Measurements from ENCODE around the gene TMEM145. TPM values are rescaled to one million over a fixed set of nuclear protein-coding genes. Genes with fewer than 3 reads are reported as not detected.

The TMEM145 gene
- total and polyA plus RNA-seq, 9 of the 15 experiments (the other 6 are each of a cell fraction or from before 2014, with no cell fraction given) = 0.80 to 5.5 (median 1.9) TPM; not detected in 3

DNA sequence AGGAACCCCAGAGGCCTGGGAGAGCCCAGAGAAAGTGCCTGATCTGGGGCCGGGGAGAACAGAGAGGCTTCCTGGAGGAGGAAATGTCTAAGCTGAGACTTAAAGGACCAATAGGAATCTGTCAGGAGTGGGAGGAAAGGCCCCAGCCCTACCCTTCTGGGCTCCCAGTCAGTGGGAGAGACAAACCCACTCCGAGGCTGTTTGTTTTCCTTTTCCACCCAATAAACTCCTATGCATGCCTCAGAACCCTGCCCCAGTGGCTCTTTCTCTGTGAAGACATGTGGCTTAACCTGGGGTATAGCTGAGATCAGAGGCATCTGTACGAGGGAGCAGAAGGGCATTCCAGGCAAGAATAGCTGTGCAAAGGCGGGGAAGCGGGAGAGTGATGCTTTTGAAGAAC is 14.3 kb downstream of the TMEM145 start (continued):
- TF ChIP-seq, protein P1, sequence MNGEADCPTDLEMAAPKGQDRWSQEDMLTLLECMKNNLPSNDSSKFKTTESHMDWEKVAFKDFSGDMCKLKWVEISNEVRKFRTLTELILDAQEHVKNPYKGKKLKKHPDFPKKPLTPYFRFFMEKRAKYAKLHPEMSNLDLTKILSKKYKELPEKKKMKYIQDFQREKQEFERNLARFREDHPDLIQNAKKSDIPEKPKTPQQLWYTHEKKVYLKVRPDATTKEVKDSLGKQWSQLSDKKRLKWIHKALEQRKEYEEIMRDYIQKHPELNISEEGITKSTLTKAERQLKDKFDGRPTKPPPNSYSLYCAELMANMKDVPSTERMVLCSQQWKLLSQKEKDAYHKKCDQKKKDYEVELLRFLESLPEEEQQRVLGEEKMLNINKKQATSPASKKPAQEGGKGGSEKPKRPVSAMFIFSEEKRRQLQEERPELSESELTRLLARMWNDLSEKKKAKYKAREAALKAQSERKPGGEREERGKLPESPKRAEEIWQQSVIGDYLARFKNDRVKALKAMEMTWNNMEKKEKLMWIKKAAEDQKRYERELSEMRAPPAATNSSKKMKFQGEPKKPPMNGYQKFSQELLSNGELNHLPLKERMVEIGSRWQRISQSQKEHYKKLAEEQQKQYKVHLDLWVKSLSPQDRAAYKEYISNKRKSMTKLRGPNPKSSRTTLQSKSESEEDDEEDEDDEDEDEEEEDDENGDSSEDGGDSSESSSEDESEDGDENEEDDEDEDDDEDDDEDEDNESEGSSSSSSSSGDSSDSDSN (IDR thresholded peaks at IDR 0.05; ENCODE audit: borderline replicate concordance in 1 of 2, low read depth in 2 of 2, low read length in 2 of 2) = no peak
- TF ChIP-seq CBX2 (IDR thresholded peaks at IDR 0.05; ENCODE audit: insufficient read depth, low read length, poor library complexity, severe bottlenecking) (no peak), SNRNP70 (optimal IDR thresholded peaks at IDR 0.05; ENCODE audit: low read depth, low read length) (no peak), HNRNPH1 (optimal IDR thresholded peaks at IDR 0.05; ENCODE audit: low read depth, low read length) (no peak)

GRCh38 chr19:42328106-42328505 is 15.0 kb downstream of the TMEM145 start:
- H3K9ac ChIP-seq (ENCODE audit: insufficient read depth in 1 of 2, low read depth in 2 of 2, low read length in 2 of 2) = peak overlapping the region in 1 of 2 experiments; percentile 31; a peak in 1 of 4 replicates
- H3K36me3 ChIP-seq (ENCODE audit: control insufficient read depth, insufficient read depth, low read length) = no peaks in the 10 kb centered on the region
- ChIA-PET POLR2A (interaction anchor here (0.8 to 1.5 kb wide), 2 partner anchors 26 to 246 kb away, joined by 3 read pairs; partner anchors contain the start of genes PAFAH1B3 and PRR19), CTCF (ENCODE audit: low intra/inter-chr PET ratio) (no interaction called here)
- in situ Hi-C loops (cut with MboI) = loop anchor here (10.0 kb wide), 1 partner anchor 193 kb away; the partner anchor contains the start of gene POU2F2
- no peak overlapping the region for H3K4me2 ChIP-seq (ENCODE audit: insufficient read depth, low read length)
- H3K79me2 ChIP-seq (ENCODE audit: control insufficient read depth, insufficient read depth, low read length) = peaks cover 20% of the 10 kb centered on the region
- H3K9me3 ChIP-seq (replicated peaks; ENCODE audit: control insufficient read depth, insufficient read depth, low read depth, low read length) = no peaks in the 10 kb centered on the region
- no peaks in the 10 kb centered on the region for H3K9me1 ChIP-seq (ENCODE audit: control insufficient read depth, insufficient read depth, low read length)
- no peak for FAIRE-seq
- H2AFZ ChIP-seq (ENCODE audit: low read depth, low read length) = no peak overlapping the region
- no peak overlapping the region for H3K27ac ChIP-seq (ENCODE audit: extremely low read depth, low read depth, low read length)
- DNase-seq (ENCODE audit: extremely low read depth in 1 of 4, low spot score in 3 of 4) = no peak
- no TSS peak for BruUV-seq (replicated peaks)
- 50% methylated on average over 1 of the region's 1 CpG for WGBS (ENCODE audit: insufficient coverage, low coverage, missing lambda C conversion rate)
- H3K4me3 ChIP-seq = no peak overlapping the region
- no peak for ATAC-seq
- no peaks in the 10 kb centered on the region; the same call in 1 of the 2 replicates for H4K20me1 ChIP-seq (replicated peaks; ENCODE audit: control insufficient read depth, insufficient read depth, low read length)
- intact Hi-C loops (cut with micrococcal nuclease) = loop anchor here (10.0 kb wide), 2 partner anchors 107 to 193 kb away; partner anchors contain the start of gene POU2F2
- H3K27me3 ChIP-seq (ENCODE audit: control insufficient read depth in 2 of 2, insufficient read depth in 2 of 2, low read length in 2 of 2) = no peaks in the 10 kb centered on the region
- peaks cover 8 to 27% of the 10 kb centered on the region in 2 experiments; a peak in 4 of 5 replicates for H3K4me1 ChIP-seq (replicated peaks in 1 of 2; ENCODE audit: control insufficient read depth in 2 of 2, insufficient read depth in 2 of 2, low read length in 2 of 2)
- TF ChIP-seq TCF3 (CRISPR knock-in tag; IDR thresholded peaks at IDR 0.05) = no peak
- TF ChIP-seq, protein P2, sequence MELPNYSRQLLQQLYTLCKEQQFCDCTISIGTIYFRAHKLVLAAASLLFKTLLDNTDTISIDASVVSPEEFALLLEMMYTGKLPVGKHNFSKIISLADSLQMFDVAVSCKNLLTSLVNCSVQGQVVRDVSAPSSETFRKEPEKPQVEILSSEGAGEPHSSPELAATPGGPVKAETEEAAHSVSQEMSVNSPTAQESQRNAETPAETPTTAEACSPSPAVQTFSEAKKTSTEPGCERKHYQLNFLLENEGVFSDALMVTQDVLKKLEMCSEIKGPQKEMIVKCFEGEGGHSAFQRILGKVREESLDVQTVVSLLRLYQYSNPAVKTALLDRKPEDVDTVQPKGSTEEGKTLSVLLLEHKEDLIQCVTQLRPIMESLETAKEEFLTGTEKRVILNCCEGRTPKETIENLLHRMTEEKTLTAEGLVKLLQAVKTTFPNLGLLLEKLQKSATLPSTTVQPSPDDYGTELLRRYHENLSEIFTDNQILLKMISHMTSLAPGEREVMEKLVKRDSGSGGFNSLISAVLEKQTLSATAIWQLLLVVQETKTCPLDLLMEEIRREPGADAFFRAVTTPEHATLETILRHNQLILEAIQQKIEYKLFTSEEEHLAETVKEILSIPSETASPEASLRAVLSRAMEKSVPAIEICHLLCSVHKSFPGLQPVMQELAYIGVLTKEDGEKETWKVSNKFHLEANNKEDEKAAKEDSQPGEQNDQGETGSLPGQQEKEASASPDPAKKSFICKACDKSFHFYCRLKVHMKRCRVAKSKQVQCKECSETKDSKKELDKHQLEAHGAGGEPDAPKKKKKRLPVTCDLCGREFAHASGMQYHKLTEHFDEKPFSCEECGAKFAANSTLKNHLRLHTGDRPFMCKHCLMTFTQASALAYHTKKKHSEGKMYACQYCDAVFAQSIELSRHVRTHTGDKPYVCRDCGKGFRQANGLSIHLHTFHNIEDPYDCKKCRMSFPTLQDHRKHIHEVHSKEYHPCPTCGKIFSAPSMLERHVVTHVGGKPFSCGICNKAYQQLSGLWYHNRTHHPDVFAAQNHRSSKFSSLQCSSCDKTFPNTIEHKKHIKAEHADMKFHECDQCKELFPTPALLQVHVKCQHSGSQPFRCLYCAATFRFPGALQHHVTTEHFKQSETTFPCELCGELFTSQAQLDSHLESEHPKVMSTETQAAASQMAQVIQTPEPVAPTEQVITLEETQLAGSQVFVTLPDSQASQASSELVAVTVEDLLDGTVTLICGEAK (IDR thresholded peaks at IDR 0.05) = no peak
- TF ChIP-seq, protein P2 (CRISPR knock-in tag; IDR thresholded peaks at IDR 0.05) = no peak
- no peak for TF ChIP-seq SAP30 (IDR thresholded peaks at IDR 0.05; ENCODE audit: borderline replicate concordance, insufficient read depth, low read depth, low read length, poor library complexity, severe bottlenecking)

Measured in K562 (cell line).